ENCODE results near the gene CAPZA2. TPM values are rescaled to one million over a fixed set of nuclear protein-coding genes. Genes with fewer than 3 reads are reported as not detected.

The CAPZA2 gene
- total RNA-seq, 6 donors from 2014 or later = 45.1 to 260 (median 168) TPM

GRCh38 chr7:116824449-116824848 is 37.9 kb upstream of the CAPZA2 start:
- H3K27me3 ChIP-seq = no peaks in the 10 kb centered on the region
- no peak overlapping the region for H3K27ac ChIP-seq
- DNase-seq (no peak), ATAC-seq (ENCODE audit: low FRiP score in 2 of 2) (no peak)
- no peaks in the 10 kb centered on the region for H3K4me1 ChIP-seq
- no peaks in the 10 kb centered on the region for H3K36me3 ChIP-seq
- H3K9me3 ChIP-seq = no peaks in the 10 kb centered on the region
- H3K4me3 ChIP-seq = no peak overlapping the region
- TF ChIP-seq EP300 (IDR thresholded peaks at IDR 0.05) (no peak), POLR2AphosphoS5 (IDR thresholded peaks at IDR 0.05) (no peak), CTCF (IDR thresholded peaks at IDR 0.05) (no peak), POLR2A (IDR thresholded peaks at IDR 0.05) (no peak)

- Histone ChIP-seq H3K27ac (no peak overlapping the region), H3K4me1 (no peaks in the 10 kb centered on the region), H3K9me3 (no peaks in the 10 kb centered on the region), H3K4me3 (no peak overlapping the region), H3K36me3 (no peaks in the 10 kb centered on the region), H3K27me3 (no peaks in the 10 kb centered on the region)
- ATAC-seq (ENCODE audit: low FRiP score in 2 of 2) (no peak), DNase-seq (no peak)
- TF ChIP-seq CTCF (IDR thresholded peaks at IDR 0.05) (no peak), EP300 (IDR thresholded peaks at IDR 0.05) (no peak), POLR2AphosphoS5 (IDR thresholded peaks at IDR 0.05) (no peak)
- WGBS, 2 donors = 96 to 98% methylated on average over 4 of the region's 4 CpGs
Observed at GRCh38 chr7:116828281-116828680, 34.1 kb upstream of the CAPZA2 start.

- no peaks in the 10 kb centered on the region for H3K36me3 ChIP-seq
- no peaks in the 10 kb centered on the region for H3K9me3 ChIP-seq
- WGBS, 2 donors = 66 to 76% methylated on average over 3 of the region's 3 CpGs
- ATAC-seq (ENCODE audit: low FRiP score in 2 of 2) (no peak), DNase-seq (no peak)
- no peak overlapping the region for H3K4me3 ChIP-seq
- H3K4me1 ChIP-seq = no peaks in the 10 kb centered on the region
- TF ChIP-seq EP300 (IDR thresholded peaks at IDR 0.05) (no peak), POLR2A (IDR thresholded peaks at IDR 0.05) (no peak), POLR2AphosphoS5 (IDR thresholded peaks at IDR 0.05) (no peak), CTCF (IDR thresholded peaks at IDR 0.05) (no peak)
- H3K27me3 ChIP-seq = no peaks in the 10 kb centered on the region
- H3K27ac ChIP-seq = no peak overlapping the region
Observed at GRCh38 chr7:116829041-116829440, 33.3 kb upstream of the CAPZA2 start.

DNA sequence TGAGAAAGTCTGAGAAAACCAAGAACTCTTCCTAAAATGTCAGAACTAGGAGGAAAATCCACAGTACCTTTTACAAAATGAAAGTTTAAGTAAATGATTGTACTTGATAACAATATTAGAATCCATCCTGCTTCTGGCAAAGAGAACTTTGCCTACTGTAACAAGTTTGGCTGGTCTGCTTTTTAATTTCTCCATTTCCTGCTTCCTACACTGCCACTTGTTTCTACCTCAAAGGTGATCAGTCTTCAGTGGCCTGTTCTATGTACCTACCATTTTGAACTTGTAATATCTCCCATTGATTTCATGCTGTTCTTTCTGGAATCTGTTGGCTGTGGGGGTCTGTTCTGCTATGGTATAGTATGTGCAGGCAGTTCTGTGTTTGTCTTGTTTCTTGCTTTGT is 32.9 kb upstream of the CAPZA2 start:
- no peak for ATAC-seq (ENCODE audit: low FRiP score in 2 of 2)
- Histone ChIP-seq H3K36me3 (no peaks in the 10 kb centered on the region), H3K4me1 (no peaks in the 10 kb centered on the region), H3K27ac (no peak overlapping the region), H3K4me3 (no peak overlapping the region), H3K27me3 (no peaks in the 10 kb centered on the region), H3K9me3 (no peaks in the 10 kb centered on the region)
- TF ChIP-seq POLR2A (IDR thresholded peaks at IDR 0.05) (no peak), CTCF (IDR thresholded peaks at IDR 0.05) (no peak), EP300 (IDR thresholded peaks at IDR 0.05) (no peak), POLR2AphosphoS5 (IDR thresholded peaks at IDR 0.05) (no peak)
- no peak for DNase-seq

GRCh38 chr7:116832692-116833091 is 29.7 kb upstream of the CAPZA2 start:
- TF ChIP-seq EP300 (IDR thresholded peaks at IDR 0.05) (no peak), POLR2A (IDR thresholded peaks at IDR 0.05) (no peak), CTCF (IDR thresholded peaks at IDR 0.05) (no peak), POLR2AphosphoS5 (IDR thresholded peaks at IDR 0.05) (no peak)
- 70 to 76% methylated on average over 2 of the region's 2 CpGs for WGBS, 2 donors
- DNase-seq (no peak), ATAC-seq (ENCODE audit: low FRiP score in 2 of 2) (no peak)
- no peak overlapping the region for H3K27ac ChIP-seq
- no peaks in the 10 kb centered on the region for H3K36me3 ChIP-seq
- no peaks in the 10 kb centered on the region for H3K9me3 ChIP-seq
- no peaks in the 10 kb centered on the region for H3K4me1 ChIP-seq
- H3K4me3 ChIP-seq = no peak overlapping the region
- no peaks in the 10 kb centered on the region for H3K27me3 ChIP-seq

Measured in upper lobe of left lung (tissue), 6 donors.